ENCODE data around the gene ZMYND8.
A peak's percentile ranks its signal among the peaks of the same experiment; 100 is the strongest.

Gene ZMYND8

DNA sequence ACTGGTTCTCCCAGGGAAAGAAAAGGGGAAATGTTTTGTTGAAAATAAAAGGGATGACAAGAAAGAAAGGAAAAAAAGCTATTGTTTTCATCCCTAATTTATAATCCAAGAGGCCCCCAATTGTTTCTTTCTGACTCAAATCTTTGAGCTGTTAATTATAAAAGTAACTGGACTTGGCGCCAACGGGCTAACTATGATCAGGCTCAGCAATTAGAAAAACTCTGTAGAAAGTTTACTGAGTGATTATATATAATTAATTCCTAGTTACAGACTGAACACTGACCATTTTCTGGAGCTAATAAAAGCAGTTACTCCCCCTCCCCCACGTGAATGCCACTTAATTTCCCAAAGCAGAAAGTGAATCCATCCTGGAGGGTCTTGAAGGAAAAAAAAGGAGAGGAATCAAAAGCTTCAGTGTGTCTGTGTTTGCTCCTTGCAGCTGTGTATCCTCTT, 3.2 kb downstream of the ZMYND8 start:
- FAIRE-seq, result no peak

DNA sequence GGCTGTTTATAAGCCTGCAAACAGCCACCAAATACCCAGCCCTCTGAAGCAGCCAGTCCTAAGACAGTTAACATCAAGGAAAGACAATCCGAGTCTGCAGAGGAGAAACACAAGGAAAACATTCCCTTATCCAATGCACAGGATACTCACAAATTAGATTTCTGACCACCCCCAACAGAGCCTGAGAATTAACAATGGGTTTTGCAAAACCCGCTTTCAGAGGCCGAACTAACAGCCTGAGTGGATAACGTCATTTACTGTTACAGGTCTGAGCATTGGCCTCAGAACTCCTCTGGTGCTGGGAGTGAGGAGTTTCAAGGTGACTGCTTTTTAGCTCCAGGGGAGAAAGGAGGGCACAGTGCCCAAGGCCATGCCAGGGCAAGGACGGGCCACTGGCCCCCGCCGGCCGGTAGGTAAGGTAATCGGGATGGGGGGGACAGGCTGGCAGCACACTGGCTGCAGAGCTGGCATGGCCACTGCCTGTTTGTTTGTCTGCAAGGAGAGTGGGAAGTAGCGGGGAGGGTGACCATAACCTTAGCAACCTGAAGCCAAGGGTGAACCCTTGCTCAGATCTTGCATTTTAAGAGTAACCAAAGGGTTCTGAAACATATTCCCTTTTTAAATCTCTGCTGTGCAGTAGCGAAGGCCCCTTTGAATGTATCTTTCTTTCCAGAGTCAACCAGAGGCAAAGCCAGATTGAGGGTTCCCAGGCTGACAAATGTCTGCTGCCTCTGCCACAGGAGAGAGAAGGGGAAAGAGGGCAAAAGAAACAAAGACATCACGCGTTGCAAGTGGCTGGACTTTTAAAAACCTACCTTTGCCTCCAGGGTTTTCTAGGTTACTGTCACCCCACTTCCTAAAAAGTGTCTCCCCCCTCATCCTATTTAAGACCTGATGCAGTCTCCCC, 3.9 kb downstream of the ZMYND8 start:
- FAIRE-seq, result peak; percentile 83

DNA sequence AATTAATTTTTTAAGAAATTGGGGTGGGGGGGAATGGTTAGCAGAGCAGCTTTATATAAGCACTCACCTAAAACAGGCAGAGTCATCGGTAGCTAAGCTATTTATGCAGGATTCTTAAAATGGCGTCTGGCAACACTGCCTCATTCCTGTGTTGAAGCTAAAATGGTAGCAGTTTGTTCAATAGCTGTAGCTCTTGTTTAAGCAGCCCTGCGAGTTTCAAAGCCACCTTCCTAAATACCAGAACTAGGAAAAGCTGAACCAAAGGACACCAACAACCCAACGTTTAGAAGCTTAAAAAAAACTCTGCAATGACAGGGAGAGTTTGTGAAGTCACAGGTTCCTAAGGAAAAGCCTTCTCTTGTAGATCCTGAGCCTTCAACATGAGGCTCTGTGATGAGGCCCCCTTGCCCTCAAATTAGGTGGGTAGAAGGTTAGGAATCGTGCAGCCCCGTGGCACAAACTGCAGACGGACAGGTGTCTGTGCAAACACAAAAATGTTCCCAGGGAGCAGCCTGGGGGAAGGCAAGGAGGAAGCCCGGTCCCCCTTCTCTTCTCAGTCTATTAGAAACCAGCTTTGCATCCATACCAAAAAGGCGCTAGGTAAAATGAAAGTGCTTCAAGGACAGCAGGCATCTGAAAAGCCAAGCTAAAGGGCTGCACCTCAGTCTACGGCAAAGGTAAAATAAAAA, 4.7 kb downstream of the ZMYND8 start:
- no peak for FAIRE-seq

DNA sequence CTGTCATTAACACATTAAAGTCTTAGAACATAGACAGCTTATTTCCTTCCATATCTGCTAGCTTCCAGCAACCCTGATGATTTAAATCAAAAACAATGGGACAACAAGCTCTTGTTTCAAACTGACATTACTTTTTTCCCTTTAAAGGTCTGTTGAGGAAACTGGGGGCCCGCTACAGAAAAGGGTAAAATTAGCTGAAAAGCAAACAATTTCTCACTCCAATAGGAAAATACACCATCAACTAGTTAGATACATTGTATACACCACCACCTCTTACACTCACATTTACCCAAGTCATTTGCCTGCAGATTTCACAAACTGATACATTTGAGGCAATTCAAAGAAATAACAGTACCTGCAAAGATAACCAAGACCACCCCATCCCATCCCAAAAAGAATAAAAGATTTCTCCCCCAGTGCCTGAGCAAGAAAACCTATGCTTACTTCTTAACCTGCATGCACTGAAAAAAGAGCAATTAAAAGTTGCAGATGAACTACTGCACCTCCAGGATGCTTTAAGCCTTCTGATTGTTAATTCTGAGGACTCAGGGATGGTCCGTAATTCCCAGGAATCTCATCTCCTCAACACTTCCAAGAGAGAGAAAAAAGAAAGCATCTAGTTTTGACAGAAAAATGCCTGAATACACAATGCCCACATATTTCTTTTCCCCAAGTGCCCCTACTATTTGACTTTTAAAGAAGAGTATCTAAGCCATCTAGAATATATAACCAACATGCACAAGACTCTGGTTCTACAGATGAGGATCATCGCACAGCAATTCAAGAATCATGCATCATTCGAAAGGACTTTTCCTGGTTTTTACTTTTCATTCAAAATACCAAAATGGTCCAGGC, 5.6 kb downstream of the ZMYND8 start:
- peak; percentile 25 for FAIRE-seq

GRCh38 chr20:47350181-47350550, 6.3 kb downstream of the ZMYND8 start:
- FAIRE-seq, result no peak

GRCh38 chr20:47349365-47350180, 6.9 kb downstream of the ZMYND8 start:
- peak; percentile 99 for FAIRE-seq

DNA sequence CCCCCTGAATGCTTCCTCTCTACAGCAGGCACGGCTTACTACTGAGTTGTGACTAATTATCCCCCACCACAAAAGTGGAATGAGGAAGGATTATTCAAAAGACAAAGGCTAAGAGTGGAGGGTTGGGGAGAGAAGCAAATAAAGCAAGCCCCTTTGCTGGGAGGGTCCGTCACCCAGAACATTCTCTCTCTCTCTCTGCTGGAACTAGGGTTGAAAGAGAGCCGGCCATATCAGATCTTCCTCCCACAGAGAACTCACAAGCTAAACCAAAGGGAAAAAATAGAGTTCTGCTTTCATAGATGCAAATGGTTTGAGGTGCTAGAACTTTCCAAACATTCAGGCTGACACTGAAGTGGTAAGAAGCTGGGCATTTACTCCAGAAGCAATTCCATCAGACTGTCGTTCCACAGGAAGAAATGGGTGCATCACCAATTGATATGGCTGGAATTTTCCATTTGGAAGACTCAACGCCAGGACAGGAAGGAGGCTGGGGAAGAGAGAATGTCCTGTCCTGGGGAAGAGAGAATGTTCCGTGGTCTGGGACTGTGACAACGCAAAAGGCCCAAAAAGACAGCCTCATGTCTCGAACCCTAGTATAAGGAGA, 7.9 kb downstream of the ZMYND8 start:
- no peak for FAIRE-seq

GRCh38 chr20:47347661-47348435, 8.7 kb downstream of the ZMYND8 start:
- FAIRE-seq, result peak; percentile 58

DNA sequence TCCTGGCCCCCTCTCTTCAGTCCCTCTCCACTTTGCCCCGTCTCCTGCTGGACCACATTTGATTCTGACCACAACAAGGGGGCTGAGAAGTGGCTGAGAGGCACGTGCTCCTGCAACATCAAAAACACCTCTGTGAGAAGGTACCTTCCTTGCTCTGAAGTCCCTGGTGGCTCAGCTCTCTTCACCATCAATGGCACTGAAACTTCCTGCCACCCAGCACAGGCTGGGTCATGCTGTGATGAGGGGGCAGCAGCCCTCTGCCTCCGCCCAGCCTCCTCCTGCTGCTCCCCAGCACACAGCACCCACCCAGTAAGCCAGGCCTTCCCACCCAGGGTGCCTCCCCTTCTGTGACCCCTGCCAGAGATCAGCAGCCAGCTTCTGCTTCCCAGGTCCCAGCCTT, 10.3 kb downstream of the ZMYND8 start:
- no peak for FAIRE-seq

- FAIRE-seq, result no peak
Observed at GRCh38 chr20:47345214-47345613, 11.3 kb downstream of the ZMYND8 start.

- no peak for FAIRE-seq
Observed at GRCh38 chr20:47343007-47343472, 13.5 kb downstream of the ZMYND8 start.

DNA sequence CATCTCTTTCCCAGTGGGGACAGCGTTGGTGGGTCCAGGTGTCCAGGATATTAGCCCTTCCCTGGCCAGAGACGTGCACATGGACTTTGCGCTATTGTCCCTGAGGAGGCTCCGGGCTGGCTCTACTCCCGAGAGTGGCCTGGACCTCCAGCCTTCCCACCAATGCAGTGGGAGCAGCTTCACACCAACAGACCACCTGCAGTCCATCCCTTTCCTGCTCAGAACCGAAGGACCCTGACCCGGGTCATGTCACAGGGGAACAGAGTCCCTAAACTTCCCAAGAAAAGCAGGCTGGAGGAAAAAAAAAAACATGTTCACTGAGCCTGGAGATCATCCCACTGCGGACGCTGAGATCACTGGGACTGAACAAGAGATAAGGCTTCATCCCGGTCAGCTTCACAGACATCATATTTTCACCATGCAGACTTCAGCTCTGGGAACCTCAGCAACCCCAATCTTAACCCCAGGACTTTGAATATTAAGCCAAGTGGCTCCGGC, 18.3 kb downstream of the ZMYND8 start:
- no peak for FAIRE-seq

DNA sequence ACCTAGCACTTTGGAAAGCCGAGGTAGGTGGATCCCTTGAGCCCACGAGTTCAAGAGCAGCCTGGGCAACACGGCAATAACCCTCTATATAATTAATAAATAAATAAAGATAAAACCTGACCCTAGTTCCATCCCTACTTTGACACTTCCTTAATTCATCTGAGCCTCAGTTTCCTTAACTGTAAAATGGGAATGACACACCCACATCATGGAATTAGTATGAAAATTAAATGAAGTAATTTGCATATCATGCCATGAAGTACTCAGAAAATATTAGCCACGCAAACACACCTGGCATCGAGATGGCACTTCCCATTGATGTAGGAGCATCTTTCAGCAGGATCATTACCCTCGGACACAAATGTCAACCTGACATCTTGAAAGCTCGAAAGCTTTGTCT, 19.1 kb downstream of the ZMYND8 start:
- FAIRE-seq, result no peak

DNA sequence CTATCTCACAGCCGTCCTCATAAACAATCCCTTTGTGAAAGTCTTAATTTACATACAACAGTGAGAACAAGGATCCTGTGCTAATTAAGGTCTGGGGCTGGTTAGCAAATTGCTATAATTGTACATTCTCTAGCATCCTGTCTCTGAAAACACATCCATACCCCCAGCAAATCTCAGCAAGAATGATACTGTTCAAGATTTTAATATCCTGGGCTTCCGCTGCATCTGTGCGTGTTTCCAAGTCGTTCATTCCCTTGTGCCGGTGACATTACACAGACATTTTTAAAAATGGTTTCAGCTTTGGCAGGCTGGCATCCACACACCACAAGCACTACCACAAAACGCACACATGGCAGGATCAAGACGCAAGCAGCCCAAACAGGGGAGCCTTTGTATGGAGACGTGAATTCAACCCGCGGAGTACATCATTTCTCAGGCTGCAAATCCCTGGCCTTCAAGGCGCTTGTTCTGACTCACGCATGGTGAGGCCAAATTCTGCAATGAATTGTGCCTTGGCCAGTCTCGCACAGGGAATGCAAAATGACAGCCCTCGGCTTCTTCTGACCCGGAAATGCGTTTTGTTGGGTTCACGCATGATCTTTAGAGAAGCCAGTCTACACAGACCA, 20.3 kb downstream of the ZMYND8 start:
- FAIRE-seq, result no peak

DNA sequence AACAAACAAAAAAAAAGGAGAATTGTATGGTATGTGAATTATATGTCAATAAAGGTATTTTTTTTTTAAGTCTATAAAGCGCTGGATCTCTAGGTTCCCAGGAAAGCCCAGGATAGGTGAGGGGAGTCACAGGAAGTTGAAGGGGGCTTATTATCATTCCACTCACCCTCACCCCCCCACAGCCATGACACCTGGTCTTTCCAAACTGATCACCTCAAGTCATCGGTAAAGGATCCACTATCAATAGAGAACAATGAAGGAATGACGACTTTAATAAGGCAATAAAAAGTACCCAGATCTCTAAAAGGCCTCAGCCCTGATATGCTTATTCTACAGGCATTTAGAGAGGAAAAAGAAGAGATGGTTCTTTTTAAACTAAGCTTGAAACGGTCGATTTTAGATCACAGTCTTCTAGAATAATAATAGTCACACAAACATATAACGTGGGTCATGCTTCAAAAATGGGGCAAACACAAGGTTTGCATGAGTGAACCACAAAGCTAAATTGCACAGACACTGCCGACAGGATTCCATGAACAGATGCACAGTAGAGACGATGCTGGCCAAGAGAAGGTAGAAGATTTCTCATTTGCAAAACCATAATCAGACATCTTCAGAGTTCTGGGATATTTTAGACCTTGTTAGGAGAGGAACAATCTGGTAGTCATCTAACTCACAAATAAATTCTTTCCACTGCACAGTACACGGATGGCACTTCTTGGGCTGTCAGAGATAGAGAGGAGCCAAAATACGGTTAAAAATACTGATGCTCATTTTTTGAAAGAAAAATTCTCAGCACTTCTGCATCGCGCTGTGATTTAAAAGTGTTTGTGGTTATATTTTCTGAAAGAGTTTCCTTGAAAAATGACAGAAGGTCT, 21.0 kb downstream of the ZMYND8 start:
- FAIRE-seq, result no peak

- peak; percentile 57 for FAIRE-seq
Observed at GRCh38 chr20:47334022-47334551, 22.4 kb downstream of the ZMYND8 start.

DNA sequence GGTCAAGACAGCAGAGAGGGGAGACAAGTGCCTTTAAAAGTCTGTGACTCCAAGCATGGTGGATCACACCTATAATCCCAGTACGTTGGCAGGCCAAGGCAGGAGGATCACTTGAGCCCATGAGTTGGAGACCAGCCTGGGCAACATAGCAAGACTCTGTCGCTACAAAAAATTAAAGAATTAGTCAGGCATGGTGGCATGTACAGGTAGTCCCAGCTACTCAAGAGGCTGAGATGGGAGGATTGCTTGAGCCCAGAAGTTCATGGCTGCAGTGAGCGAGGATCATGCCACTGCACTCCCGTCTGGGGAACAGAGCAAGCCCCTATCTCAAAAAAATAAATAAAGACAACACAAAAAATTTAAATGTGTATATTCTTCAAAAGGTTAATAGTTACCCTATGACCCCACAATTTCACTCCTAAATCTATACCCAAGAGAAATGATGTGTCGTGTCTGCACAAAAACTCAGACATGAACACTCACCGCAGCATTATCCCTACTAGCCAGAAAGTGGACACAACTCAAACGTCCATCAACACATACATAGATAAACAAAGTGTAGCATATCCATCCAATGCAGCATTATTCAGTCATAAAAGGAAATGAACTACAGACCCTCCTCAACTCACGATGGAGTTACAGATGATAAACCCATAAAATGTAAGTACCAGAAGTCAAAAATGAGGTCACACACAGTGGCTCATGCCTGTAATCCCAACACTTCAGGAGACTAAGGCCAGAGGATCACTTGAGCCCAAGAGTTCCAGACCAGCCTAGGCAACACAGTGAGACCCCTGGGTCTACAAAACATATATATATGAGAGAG, 23.9 kb downstream of the ZMYND8 start:
- no peak for FAIRE-seq

All from A204.1 (cell line).